ENCODE measurements around the gene TYW1B. TPM values are rescaled to one million over a fixed set of nuclear protein-coding genes. Genes with fewer than 3 reads are reported as not detected.
"Not testable (repeated sequence)": the region's sequence is repeated elsewhere in the genome, so short reads cannot be mapped to it uniquely, and the experiment has no call there.

Gene TYW1B
- total RNA-seq, 1 donor from 2014 or later = 6.0 TPM

DNA sequence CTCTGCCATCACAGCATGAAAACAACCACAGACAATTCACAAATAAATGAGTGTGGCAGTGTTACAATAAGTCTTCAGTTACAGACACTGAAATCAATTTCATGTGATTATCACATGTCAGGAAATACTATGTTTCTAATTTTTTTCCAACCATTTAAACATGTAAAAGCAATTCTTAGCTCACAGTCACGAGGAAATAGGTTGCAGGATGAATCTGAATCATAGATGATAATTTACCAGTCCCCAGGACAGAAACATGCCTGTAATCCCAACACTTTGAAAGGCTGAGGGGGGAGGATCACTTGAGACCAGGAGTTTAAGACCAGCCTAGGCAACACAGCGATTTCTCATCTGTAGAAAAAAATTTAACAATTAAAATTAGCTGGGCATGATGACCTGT lies 283.5 kb downstream of the TYW1B start:
- not testable (repeated sequence) for DNase-seq

GRCh38 chr7:72540923-72541322 lies 287.1 kb downstream of the TYW1B start:
- DNase-seq = no peak

GRCh38 chr7:72540106-72540611 lies 287.8 kb downstream of the TYW1B start:
- no peak for DNase-seq

DNA sequence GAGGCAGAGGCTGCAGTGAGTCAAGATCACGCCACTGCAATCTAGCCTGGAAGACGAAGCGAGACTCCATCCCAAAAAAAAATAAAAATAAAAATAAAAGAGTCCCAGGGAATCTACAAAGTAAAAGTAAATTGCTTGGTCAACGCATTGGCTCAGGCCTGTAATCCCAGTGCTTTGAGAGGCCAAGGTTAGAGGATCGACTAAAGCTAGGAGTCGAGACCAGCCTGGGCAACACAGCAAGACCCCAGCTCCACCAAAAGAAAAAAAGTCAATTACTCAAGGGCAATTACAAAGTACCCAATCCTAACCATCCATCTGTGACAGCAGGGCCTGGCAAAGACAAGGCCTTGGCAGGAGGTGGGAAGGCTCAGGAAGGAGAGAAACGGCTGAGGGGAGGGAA lies 288.3 kb downstream of the TYW1B start:
- DNase-seq = no peak

DNA sequence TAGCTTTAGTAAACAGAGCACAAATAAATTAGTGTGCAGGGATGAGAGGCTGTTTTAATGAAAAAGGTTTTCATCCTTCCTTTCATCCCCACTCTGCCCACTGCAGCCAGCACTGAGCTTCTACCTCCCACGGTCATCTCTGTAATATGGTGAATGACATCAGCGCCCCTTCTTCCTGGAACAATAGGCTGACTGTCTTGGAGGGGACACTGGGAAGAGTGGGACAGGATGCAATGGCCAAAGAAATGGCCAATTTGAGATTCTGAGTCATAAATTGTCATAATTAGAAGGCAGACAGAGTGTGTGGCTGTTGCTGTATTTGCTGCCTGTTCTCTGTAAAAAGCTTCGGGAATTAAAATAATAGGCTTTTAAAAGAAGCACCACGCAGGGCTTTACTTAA lies 289.1 kb downstream of the TYW1B start:
- DNase-seq = no peak

DNA sequence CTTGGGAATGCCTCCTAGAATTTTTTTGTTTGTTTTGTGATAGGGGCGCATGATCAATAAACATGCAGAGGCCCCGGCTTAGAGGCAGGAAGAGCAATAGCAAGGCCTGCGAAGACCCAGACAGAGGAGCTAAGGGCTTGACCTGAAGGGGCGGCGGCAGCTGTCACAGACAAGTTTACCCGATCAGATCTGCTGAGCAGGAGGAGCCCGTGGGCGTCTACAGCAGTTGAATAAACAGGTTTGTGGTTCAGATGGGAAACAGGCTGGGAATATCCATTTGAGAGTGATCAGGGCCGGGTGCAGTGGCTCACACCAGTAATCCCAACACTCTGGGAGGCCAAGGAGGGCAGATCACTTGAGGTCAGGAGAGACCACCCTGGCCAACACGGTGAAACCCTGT lies 289.9 kb downstream of the TYW1B start:
- DNase-seq = no peak

DNA sequence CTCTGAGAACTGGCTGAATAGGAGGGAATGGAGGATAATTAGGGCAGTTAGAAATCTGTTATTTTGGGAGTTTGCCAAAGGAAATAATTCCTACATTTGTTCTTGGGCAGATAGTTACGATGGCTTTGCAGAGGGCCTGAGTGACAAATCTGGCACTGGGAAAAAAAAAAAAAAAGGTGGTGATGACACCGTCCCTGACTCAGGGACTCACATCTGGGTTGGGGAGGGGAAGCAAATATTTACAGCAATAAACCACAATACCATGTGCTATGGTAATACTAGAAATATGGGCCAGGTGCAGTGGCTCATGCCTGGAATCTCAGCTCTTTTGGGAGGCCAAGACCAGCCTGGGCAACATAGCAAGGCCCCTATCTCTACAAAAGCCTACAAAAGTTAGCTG lies 292.0 kb downstream of the TYW1B start:
- DNase-seq = not testable (repeated sequence)

DNA sequence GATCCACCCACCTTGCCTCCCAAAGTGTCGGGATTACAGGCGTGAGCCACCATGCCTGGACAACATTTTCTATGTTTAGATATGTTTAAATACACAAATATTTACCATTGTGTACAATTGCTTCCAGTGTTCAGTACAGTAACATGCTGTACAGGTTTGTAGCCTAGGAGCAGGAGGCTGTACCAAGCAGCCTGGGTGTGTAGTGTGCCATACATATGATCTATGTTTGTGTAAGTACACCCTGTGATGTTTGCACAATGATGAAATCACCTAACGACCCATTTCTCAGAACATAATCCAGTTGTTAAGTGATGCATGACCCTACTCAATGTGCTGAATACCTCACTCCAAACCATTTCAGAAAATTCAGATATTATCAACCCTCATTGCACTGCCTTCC lies 297.0 kb downstream of the TYW1B start:
- DNase-seq = not testable (repeated sequence)

Other genes starting within 250 kb of the TYW1B start
- gene POM121, start 96.9 kb upstream of the TYW1B start, total RNA-seq = 5.4 and 10.2 TPM in 2 replicates
- gene TRIM74, start 141.3 kb upstream of the TYW1B start, total RNA-seq = 0.51 TPM in 1 of 2 replicates, not detected in the other
- not detected in 2 replicates for gene SPDYE8, start 201.6 kb upstream of the TYW1B start, total RNA-seq
- not detected in 2 replicates for gene SPDYE11, start 229.7 kb upstream of the TYW1B start, total RNA-seq

Data from dermis blood vessel endothelial cell (primary cell).